Cardiac muscle cell (in vitro differentiated cells and primary cell): ENCODE data around the gene PSAP. TPM values are rescaled to one million over a fixed set of nuclear protein-coding genes. Genes with fewer than 3 reads are reported as not detected.

Source experiments
- DNase-seq, 2 donors: peaks; one replicate each; pipeline versions ENCODE4 v3.0.0 to v3.0.0-alpha.2; 2010 to 2017; ENCODE audit warnings: low read depth in 1 of 2, low spot score in 1 of 2
- H3K27ac ChIP-seq: fragments of 200-600 bp; sonication (generic); 2 replicates; pipeline ENCODE4 v1.5.1; 2016
- H3K27me3 ChIP-seq: fragments of 200-600 bp; sonication (generic); 2 replicates; pipeline ENCODE4 v1.6.0; 2016; ENCODE audit warnings: control low read depth
- H3K36me3 ChIP-seq: fragments of 200-600 bp; sonication (generic); 2 replicates; pipeline ENCODE4 v1.5.1; 2016; ENCODE audit warnings: control low read depth
- H3K4me1 ChIP-seq: fragments of 200-600 bp; sonication (generic); 2 replicates; pipeline ENCODE4 v1.8.1; 2017; ENCODE audit warnings: low read depth, mild to moderate bottlenecking, mixed run types
- H3K4me3 ChIP-seq: fragments of 200-600 bp; sonication (generic); 2 replicates; pipeline ENCODE4 v1.5.1; 2016; ENCODE audit warnings: mild to moderate bottlenecking
- H3K9me3 ChIP-seq: fragments of 200-600 bp; sonication (generic); 2 replicates; pipeline ENCODE4 v1.5.1; 2017; ENCODE audit warnings: low read depth, mild to moderate bottlenecking, control low read depth
- polyA plus RNA-seq: library from polyadenylated mRNA; unstranded; fragments of >200 nt; fragmentation: Nextera tagmentation; extraction: Ambion mirVana; gene quantifications from 2 replicates; pipeline ENCODE4 v1.2.1, GENCODE V29; 2016
- total RNA-seq: library from RNA; depleted of rRNA; stranded (reverse); fragments of >200 nt; gene quantifications from 2 replicates; pipeline ENCODE4 v1.2.3, GENCODE V29; 2016
- TF ChIP-seq, protein P1 (sequence below): IDR thresholded peaks from 2 replicates; pipeline ENCODE4 v1.5.1; 2012; ENCODE audit warnings: low read depth, mild to moderate bottlenecking, low read length

Gene PSAP
- total and polyA plus RNA-seq, 2 experiments from 2014 or later = 624 to 844 TPM

DNA sequence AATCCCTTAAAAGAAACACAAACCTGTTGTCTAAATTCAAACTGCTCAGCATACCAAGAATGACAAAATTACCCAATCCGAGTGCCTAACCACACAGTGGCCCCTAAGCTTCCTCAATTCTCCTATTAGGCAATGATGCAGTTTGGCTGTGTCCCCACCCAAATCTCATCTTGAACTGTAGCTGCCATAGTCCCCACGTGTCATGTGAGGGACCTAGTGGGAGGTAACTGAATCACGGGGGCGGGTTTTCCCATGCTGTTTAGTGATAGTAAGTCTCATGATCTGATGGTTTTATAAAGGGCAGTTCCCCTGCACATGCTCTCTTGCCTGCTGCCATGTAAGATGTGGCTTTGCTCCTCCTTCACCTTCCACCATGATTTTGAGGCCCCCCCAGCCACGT, 21.9 kb downstream of the PSAP start:
- TF ChIP-seq, protein P1, sequence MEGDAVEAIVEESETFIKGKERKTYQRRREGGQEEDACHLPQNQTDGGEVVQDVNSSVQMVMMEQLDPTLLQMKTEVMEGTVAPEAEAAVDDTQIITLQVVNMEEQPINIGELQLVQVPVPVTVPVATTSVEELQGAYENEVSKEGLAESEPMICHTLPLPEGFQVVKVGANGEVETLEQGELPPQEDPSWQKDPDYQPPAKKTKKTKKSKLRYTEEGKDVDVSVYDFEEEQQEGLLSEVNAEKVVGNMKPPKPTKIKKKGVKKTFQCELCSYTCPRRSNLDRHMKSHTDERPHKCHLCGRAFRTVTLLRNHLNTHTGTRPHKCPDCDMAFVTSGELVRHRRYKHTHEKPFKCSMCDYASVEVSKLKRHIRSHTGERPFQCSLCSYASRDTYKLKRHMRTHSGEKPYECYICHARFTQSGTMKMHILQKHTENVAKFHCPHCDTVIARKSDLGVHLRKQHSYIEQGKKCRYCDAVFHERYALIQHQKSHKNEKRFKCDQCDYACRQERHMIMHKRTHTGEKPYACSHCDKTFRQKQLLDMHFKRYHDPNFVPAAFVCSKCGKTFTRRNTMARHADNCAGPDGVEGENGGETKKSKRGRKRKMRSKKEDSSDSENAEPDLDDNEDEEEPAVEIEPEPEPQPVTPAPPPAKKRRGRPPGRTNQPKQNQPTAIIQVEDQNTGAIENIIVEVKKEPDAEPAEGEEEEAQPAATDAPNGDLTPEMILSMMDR = no peak
- H3K36me3 ChIP-seq = peaks cover 60% of the 10 kb centered on the region
- H3K4me1 ChIP-seq = no peaks in the 10 kb centered on the region
- H3K27me3 ChIP-seq = no peaks in the 10 kb centered on the region
- peak in 1 of 2 donors; percentile 32 for DNase-seq
- H3K9me3 ChIP-seq = no peaks in the 10 kb centered on the region
- no peak overlapping the region for H3K4me3 ChIP-seq
- H3K27ac ChIP-seq = no peak overlapping the region

DNA sequence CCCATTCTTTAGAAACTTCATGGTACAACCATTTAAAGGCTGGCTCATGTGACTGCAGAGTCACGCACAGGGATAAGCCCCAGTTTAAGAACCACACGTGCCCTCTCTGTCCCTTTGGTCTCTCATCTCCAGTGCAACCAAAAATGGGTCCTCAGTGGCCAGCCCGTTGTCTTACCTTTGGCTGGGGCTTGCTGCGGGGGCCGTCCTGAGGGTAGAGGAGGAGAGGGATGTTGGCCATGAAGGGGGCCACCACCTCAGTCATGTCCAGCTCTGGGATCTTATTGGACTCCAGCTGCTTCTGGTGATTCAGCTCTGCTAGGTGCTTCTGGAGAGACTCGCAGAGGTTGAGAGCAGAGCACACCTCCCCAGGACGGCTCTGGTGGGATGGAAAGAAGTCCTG, 22.3 kb downstream of the PSAP start:
- H3K36me3 ChIP-seq = peaks cover 63% of the 10 kb centered on the region
- TF ChIP-seq, protein P1 = no peak
- H3K27ac ChIP-seq = no peak overlapping the region
- H3K9me3 ChIP-seq = no peaks in the 10 kb centered on the region
- no peak for DNase-seq
- H3K4me3 ChIP-seq = no peak overlapping the region
- no peaks in the 10 kb centered on the region for H3K4me1 ChIP-seq
- no peaks in the 10 kb centered on the region for H3K27me3 ChIP-seq

DNA sequence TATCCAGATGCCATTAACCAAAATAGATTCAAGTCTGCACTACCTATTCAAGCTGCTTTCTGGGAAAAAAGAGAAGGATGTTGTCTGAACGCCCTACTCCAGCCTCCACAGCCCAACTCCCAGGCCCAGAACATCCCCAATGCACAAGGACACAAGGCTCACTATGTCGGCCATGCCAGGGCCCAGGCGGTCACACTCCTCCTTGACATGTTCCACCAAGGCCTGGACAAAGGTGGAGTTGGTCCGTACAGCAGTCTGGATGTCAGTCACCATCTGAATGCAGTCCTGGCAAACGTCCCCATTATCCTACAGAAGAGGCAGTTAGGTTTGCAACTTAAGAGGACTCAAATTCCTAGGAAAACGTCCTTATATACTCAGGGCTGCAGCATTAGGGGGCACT, 23.2 kb downstream of the PSAP start:
- no peak overlapping the region for H3K27ac ChIP-seq
- H3K4me1 ChIP-seq = no peaks in the 10 kb centered on the region
- H3K9me3 ChIP-seq = no peaks in the 10 kb centered on the region
- TF ChIP-seq, protein P1 = no peak
- DNase-seq = no peak
- no peaks in the 10 kb centered on the region for H3K27me3 ChIP-seq
- no peak overlapping the region for H3K4me3 ChIP-seq
- peaks cover 69% of the 10 kb centered on the region for H3K36me3 ChIP-seq

DNA sequence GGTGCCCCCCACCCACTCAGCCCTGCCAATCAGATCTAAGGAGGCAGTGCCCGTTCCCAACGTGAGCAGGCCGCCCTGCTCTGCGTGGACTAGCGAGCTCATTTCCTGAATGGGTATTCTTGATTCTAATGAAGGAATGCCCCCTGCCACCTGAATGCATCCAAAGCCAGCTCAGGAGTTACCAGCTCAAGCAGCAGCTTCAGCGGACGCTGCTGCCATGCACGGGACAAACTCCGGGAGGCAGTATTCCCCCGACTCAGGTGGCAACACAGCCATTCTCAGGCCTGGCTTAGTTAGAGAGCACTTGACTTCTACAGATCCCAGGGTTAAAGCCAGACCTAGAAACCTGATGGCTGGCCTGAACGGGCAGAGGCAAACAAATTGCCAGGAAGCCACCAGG, 25.8 kb downstream of the PSAP start:
- Histone ChIP-seq H3K27ac (peak overlapping the region; percentile 5), H3K4me1 (no peaks in the 10 kb centered on the region), H3K27me3 (no peaks in the 10 kb centered on the region), H3K36me3 (peaks cover 77% of the 10 kb centered on the region), H3K9me3 (no peaks in the 10 kb centered on the region), H3K4me3 (no peak overlapping the region)
- TF ChIP-seq, protein P1 = peak; percentile 7
- DNase-seq = no peak

DNA sequence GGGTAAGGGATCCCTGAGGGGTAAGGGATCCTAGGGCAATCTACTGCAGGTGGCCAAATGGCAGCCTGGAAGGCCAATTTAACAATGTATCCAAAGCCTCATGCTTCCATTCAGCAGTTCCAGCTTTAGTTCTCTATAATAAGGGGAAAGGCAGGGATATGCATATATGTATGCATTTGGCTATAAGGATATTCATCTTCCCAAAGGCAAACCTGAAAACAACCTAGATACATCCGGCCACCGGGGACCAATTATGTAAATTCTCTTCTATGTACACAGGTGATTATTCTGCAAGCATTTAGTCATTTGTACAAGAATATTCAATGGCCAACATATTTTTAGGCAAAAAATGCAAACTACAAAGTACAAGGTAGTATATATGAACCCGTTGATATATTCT, 26.7 kb downstream of the PSAP start:
- Histone ChIP-seq H3K4me1 (no peaks in the 10 kb centered on the region), H3K27me3 (no peaks in the 10 kb centered on the region), H3K9me3 (no peaks in the 10 kb centered on the region), H3K36me3 (peaks cover 78% of the 10 kb centered on the region), H3K27ac (peak overlapping the region; percentile 5), H3K4me3 (no peak overlapping the region)
- TF ChIP-seq, protein P1 = no peak
- no peak for DNase-seq

DNA sequence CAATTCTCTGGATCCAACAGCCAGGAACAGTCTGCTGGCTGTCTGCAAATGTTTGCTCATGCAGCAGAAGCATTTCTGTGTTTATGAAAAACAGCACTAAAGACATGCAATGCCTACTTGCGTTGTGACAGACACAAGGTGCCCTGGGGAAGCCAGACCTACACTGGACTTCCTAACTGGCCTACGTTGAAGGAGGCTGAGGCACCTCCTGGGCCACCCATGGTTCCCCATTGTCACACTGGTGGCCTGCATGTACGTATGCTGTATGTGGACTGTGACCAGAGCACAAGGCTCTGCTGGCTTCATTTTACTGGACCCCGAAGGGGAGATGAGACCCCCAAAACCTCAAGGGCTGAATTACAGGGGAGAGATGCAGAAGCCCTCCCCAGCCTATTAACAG, 27.7 kb downstream of the PSAP start:
- H3K27ac ChIP-seq = no peak overlapping the region

More for the DNA sequence above, 27.7 kb downstream of the PSAP start:
- H3K9me3 ChIP-seq = no peaks in the 10 kb centered on the region
- no peaks in the 10 kb centered on the region for H3K27me3 ChIP-seq
- H3K4me3 ChIP-seq = no peak overlapping the region
- peaks cover 77% of the 10 kb centered on the region for H3K36me3 ChIP-seq
- TF ChIP-seq, protein P1 = no peak
- no peaks in the 10 kb centered on the region for H3K4me1 ChIP-seq
- no peak for DNase-seq
